C4-2B (cell line): ENCODE measurements around the gene UBA3.

Experiments used
- ZFX ChIP-seq: fragments of 450-650 bp; IDR thresholded peaks from 2 replicates; pipeline ENCODE4 v1.6.1; 2017
- TF ChIP-seq, protein P1 (sequence below): fragments of 450-650 bp; conservative IDR thresholded peaks from 2 replicates; pipeline ENCODE4 v1.5.1; 2017; ENCODE audit warnings: mild to moderate bottlenecking

DNA sequence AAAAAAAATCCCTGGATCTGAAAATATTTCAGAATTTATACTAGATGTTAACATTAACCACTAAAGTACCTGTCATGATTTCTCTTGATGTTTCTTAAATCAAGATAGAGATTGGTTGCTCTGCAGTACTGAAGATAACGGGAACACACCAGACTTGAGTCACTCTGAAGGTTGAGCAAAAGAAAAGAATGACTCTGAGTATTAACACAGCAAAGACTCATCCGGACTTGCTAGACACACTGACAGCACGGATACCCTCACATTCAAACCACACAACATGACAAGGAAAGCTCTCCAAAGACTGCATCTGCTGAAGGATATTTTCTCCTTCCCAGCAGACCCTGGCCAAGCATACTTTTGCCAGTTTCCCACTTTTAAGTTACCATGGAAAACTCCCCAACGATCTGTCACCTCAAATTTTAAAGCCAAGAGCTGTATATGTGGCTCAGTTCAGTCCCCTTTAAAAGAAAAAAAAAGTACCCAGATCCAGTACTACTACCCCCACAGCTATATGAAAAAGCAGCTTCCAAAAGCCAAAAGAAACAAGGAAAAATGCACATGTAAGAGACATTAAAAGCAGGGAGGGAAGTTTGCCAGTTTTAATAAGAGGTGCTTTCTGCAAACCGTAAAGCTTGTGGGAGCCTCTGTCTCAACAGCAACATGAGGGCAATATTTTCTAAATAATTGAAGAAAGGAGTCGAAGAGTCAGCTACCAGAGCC lies 74.9 kb downstream of the UBA3 start:
- TF ChIP-seq, protein P1, sequence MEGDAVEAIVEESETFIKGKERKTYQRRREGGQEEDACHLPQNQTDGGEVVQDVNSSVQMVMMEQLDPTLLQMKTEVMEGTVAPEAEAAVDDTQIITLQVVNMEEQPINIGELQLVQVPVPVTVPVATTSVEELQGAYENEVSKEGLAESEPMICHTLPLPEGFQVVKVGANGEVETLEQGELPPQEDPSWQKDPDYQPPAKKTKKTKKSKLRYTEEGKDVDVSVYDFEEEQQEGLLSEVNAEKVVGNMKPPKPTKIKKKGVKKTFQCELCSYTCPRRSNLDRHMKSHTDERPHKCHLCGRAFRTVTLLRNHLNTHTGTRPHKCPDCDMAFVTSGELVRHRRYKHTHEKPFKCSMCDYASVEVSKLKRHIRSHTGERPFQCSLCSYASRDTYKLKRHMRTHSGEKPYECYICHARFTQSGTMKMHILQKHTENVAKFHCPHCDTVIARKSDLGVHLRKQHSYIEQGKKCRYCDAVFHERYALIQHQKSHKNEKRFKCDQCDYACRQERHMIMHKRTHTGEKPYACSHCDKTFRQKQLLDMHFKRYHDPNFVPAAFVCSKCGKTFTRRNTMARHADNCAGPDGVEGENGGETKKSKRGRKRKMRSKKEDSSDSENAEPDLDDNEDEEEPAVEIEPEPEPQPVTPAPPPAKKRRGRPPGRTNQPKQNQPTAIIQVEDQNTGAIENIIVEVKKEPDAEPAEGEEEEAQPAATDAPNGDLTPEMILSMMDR, result no peak
- TF ChIP-seq ZFX, result no peak
